BJ (cell line): ENCODE results near the gene ADAMTS10. TPM values are rescaled to one million over a fixed set of nuclear protein-coding genes. Genes with fewer than 3 reads are reported as not detected.
A peak's percentile ranks its signal among the peaks of the same experiment; 100 is the strongest.

Experiments
- CTCF ChIA-PET: fragments of 350-600 bp; formaldehyde crosslinking; extraction: SDS; loops from one replicate; lab custom pipeline; 2021; ENCODE audit warnings: antibody characterized with exemption, inconsistent platforms; lab: Yijun Ruan, JAX
- POLR2A ChIA-PET: fragments of 300-600 bp; sonication (Branson Sonifier 250); formaldehyde crosslinking; extraction: SDS; loops from one replicate; lab custom pipeline; 2021; ENCODE audit warnings: antibody characterized with exemption; lab: Charles Lee
- DNase-seq: peaks from one replicate; pipeline ENCODE4 v3.0.0-alpha.2; 2011; ENCODE audit warnings: low read depth
- H3K27me3 ChIP-seq: 2 replicates; pipeline ENCODE4 v1.6.0; 2011; ENCODE audit warnings: low read length; ENCODE audit not compliant: control insufficient read depth, insufficient read depth
- H3K36me3 ChIP-seq: 2 replicates; pipeline ENCODE4 v1.5.1; 2011; ENCODE audit warnings: low read length; ENCODE audit not compliant: control insufficient read depth, insufficient read depth
- H3K4me3 ChIP-seq: 2 replicates; pipeline ENCODE4 v1.5.1; 2011; ENCODE audit warnings: low read depth, mild to moderate bottlenecking, control low read depth, low read length
- CTCF ChIP-seq: IDR thresholded peaks from 2 replicates; pipeline ENCODE4 v1.5.1; 2011; ENCODE audit warnings: low read depth, mild to moderate bottlenecking, control low read depth, inconsistent platforms, low read length, moderate library complexity; ENCODE audit not compliant: insufficient read depth
- polyA plus RNA-seq: library from polyadenylated mRNA; depleted of rRNA; stranded (reverse); fragments of >200 nt; gene quantifications from 2 replicates; pipeline ENCODE4 v1.2.3, GENCODE V29; 2011

ADAMTS10 gene
- polyA plus RNA-seq, 1 experiment, result 10.4 TPM

- peak overlapping the region; percentile 69 for H3K4me3 ChIP-seq
- 0 out of 2 replicates have a peak, but pooled peaks cover 1% of the 10 kb centered on the region for H3K36me3 ChIP-seq
- no peak for DNase-seq
- peak; percentile 49 for TF ChIP-seq CTCF
- ChIA-PET POLR2A (no interaction called here), CTCF (interaction anchor here (0.9 to 1.6 kb wide), 2 partner anchors 16 to 21 kb away, joined by 3 to 4 read pairs; no protein-coding TSS in a partner anchor)
- no peaks in the 10 kb centered on the region for H3K27me3 ChIP-seq
These were observed 1.1 kb downstream of the ADAMTS10 start for GRCh38 chr19:8609279-8610040.

GRCh38 chr19:8608941-8609278 lies 1.6 kb downstream of the ADAMTS10 start:
- DNase-seq, result no peak
- no peaks in the 10 kb centered on the region for H3K27me3 ChIP-seq
- CTCF ChIA-PET, result interaction anchor here (0.9 to 1.6 kb wide), 2 partner anchors 15 to 22 kb away, joined by 3 to 4 read pairs; no protein-coding TSS in a partner anchor
- H3K4me3 ChIP-seq, result peak overlapping the region; percentile 69
- no peak for TF ChIP-seq CTCF
- H3K36me3 ChIP-seq, result 0 out of 2 replicates have a peak, but pooled peaks cover 1% of the 10 kb centered on the region
- POLR2A ChIA-PET, result no interaction called here

DNA sequence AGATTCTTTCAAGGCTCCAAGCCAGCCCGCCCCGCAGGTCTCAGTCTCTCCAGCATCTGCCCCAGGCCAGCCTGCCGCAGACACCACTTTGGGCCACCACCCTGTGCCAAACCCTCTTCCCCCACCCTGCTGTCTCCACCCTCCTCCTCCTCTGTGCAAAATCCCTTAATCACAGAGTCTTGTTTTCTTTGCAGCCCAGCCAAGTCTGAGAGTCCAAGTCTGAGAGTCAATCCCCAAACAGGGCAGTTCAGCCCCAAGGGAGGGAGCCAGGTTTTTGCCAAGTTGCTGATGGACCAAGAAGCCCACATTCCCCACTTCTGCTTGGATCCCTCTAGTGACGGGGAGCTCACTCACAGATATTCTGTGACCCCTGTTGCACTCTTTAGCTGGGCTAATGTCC lies 3.1 kb downstream of the ADAMTS10 start:
- Histone ChIP-seq H3K36me3 (peaks cover 1% of the 10 kb centered on the region; the same call in 1 of the 2 replicates), H3K27me3 (no peaks in the 10 kb centered on the region), H3K4me3 (no peak overlapping the region)
- CTCF ChIA-PET, result no interaction called here
- no peak for DNase-seq
- POLR2A ChIA-PET, result no interaction called here
- TF ChIP-seq CTCF, result no peak

DNA sequence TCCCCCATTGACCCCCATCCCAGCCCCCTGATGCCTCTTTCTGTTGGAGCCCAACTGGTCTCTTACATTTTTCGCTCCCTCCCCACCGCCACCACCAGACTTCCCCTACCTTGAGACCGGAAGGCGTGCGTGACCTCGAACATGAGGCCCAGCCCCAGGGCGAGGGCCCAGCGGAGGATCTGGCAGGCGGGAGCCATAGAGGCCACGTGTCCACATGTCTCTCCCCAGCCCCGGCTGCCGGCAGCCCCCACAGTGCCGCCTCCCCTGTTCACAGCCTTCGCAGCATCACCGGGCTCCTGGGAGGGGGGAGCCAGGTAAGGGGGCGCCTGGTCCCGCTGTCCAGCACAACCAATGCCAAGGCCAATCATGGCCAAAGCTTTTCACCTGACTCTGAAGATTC lies 5.0 kb downstream of the ADAMTS10 start:
- Histone ChIP-seq H3K4me3 (no peak overlapping the region), H3K36me3 (peaks cover 1% of the 10 kb centered on the region; the same call in 1 of the 2 replicates), H3K27me3 (no peaks in the 10 kb centered on the region)
- no peak for TF ChIP-seq CTCF
- no peak for DNase-seq
- ChIA-PET POLR2A (no interaction called here), CTCF (interaction anchor here (2.6 kb wide), 1 partner anchor 25 kb away, joined by 8 read pairs; no protein-coding TSS in a partner anchor)

- ChIA-PET CTCF (interaction anchor here (1.3 to 1.6 kb wide), 2 partner anchors 20 to 21 kb away, joined by 3 to 5 read pairs; no protein-coding TSS in a partner anchor), POLR2A (no interaction called here)
- TF ChIP-seq CTCF, result no peak
- no peaks in the 10 kb centered on the region for H3K27me3 ChIP-seq
- peaks cover 1% of the 10 kb centered on the region; the same call in 1 of the 2 replicates for H3K36me3 ChIP-seq
- no peak overlapping the region for H3K4me3 ChIP-seq
- DNase-seq, result no peak
These were observed 8.7 kb downstream of the ADAMTS10 start for GRCh38 chr19:8601796-8602195.
